Keratinocyte (primary cell): ENCODE data around the gene USH1C. TPM values are rescaled to one million over a fixed set of nuclear protein-coding genes. Genes with fewer than 3 reads are reported as not detected.

ENCODE experiments used
- DNase-seq: peaks from one replicate; pipeline ENCODE4 v3.0.0-alpha.2; 2011; ENCODE audit warnings: low read depth, missing footprints, low spot score
- FAIRE-seq: peaks from 2 replicates; lab custom pipeline; 2011; peaks lifted over from hg19 to GRCh38; lab: Jason Lieb, UNC
- H2AFZ ChIP-seq: 2 replicates; pipeline ENCODE4 v1.6.0; 2012; ENCODE audit warnings: low read length, control low read depth, inconsistent platforms; ENCODE audit not compliant: control insufficient read depth
- H3K27ac ChIP-seq: 2 replicates; pipeline ENCODE4 v1.5.1; 2011; ENCODE audit warnings: low read length; ENCODE audit not compliant: control insufficient read depth, insufficient read depth
- H3K27me3 ChIP-seq: 3 replicates; pipeline ENCODE4 v1.6.0; 2011; ENCODE audit warnings: low read length; ENCODE audit not compliant: control insufficient read depth, insufficient read depth; ENCODE audit errors: extremely low read depth
- H3K36me3 ChIP-seq, 2 experiments: 2 replicates in 1 of 2; 3 replicates in 1 of 2; pipeline ENCODE4 v1.5.1; 2011; ENCODE audit warnings: low read length in 2 of 2, mild to moderate bottlenecking in 1 of 2; ENCODE audit not compliant: control insufficient read depth in 2 of 2, insufficient read depth in 2 of 2; ENCODE audit errors: extremely low read depth in 1 of 2
- H3K4me1 ChIP-seq: 3 replicates; pipeline ENCODE4 v1.5.1; 2011; ENCODE audit warnings: low read length; ENCODE audit not compliant: control insufficient read depth, insufficient read depth; ENCODE audit errors: extremely low read depth
- H3K4me2 ChIP-seq: 3 replicates; pipeline ENCODE4 v1.6.0; 2011; ENCODE audit warnings: low read depth, low read length; ENCODE audit not compliant: control insufficient read depth, insufficient read depth; ENCODE audit errors: extremely low read depth
- H3K4me3 ChIP-seq, 3 experiments: fragments of 200-600 bp in 1 of 3; sonication (generic) in 1 of 3; 2 replicates in 2 of 3; 3 replicates in 1 of 3; pipeline ENCODE4 v1.5.1; 2011 to 2016; ENCODE audit warnings: low read length in 3 of 3, mild to moderate bottlenecking in 3 of 3, control low read depth in 2 of 3, inconsistent platforms in 1 of 3, low read depth in 1 of 3, mixed read lengths in 1 of 3, mixed run types in 1 of 3, moderate library complexity in 1 of 3; ENCODE audit not compliant: control insufficient read depth in 2 of 3, insufficient read depth in 2 of 3; ENCODE audit errors: extremely low read depth in 1 of 3
- H3K79me2 ChIP-seq: 2 replicates; pipeline ENCODE4 v1.6.0; 2012; ENCODE audit warnings: low read length; ENCODE audit not compliant: control insufficient read depth, insufficient read depth
- H3K9ac ChIP-seq: 3 replicates; pipeline ENCODE4 v1.6.0; 2011; ENCODE audit warnings: low read length; ENCODE audit not compliant: control insufficient read depth, insufficient read depth; ENCODE audit errors: extremely low read depth
- H3K9me1 ChIP-seq: 3 replicates; pipeline ENCODE4 v1.6.0; 2011; ENCODE audit warnings: low read length; ENCODE audit not compliant: control insufficient read depth, insufficient read depth; ENCODE audit errors: extremely low read depth
- H3K9me3 ChIP-seq: 2 replicates; pipeline ENCODE4 v1.5.1; 2012; ENCODE audit warnings: low read depth, low read length; ENCODE audit not compliant: control insufficient read depth
- H4K20me1 ChIP-seq: 3 replicates; pipeline ENCODE4 v1.6.0; 2011; ENCODE audit warnings: low read length; ENCODE audit not compliant: control insufficient read depth, insufficient read depth; ENCODE audit errors: extremely low read depth
- EZH2 ChIP-seq: IDR thresholded peaks from one replicate; pipeline ENCODE4 v1.6.1; 2012; ENCODE audit warnings: inconsistent platforms, mild to moderate bottlenecking, low read length, moderate library complexity
- dilution Hi-C: fragments of 300-500 bp; cut with MboI; formaldehyde crosslinking; loops from one replicate; pipeline ENCODE4 v1.7.0; 2020; ENCODE audit warnings: low sequenced_read_pairs; ENCODE audit not compliant: extremely low pct_ligation_motif_present
- polyA plus RNA-seq, 5 experiments: library from polyadenylated mRNA; depleted of rRNA in 3 of 5; stranded (reverse) in 3 of 5; stranded (forward) in 1 of 5; unstranded in 1 of 5; fragments of >200 nt; gene quantifications; 1 replicate in 1 of 5; 2 replicates in 3 of 5; 3 replicates in 1 of 5; pipeline versions ENCODE4 v1.2.1 to v1.2.3, GENCODE V29; 2011 to 2012; ENCODE audit warnings: missing spikeins in 2 of 5, low read depth in 1 of 5, low replicate concordance in 1 of 5
- TF ChIP-seq, protein P1 (sequence below), 3 experiments: IDR thresholded peaks in 1 of 3; conservative IDR thresholded peaks in 1 of 3; optimal IDR thresholded peaks in 1 of 3; 2 replicates in 2 of 3; 3 replicates in 1 of 3; pipeline versions ENCODE3 to v1.5.1; 2011; ENCODE audit warnings: low read length in 3 of 3, mild to moderate bottlenecking in 3 of 3, moderate library complexity in 2 of 3, control low read depth in 1 of 3, inconsistent platforms in 1 of 3; ENCODE audit not compliant: insufficient read depth in 2 of 3; ENCODE audit errors: extremely low read depth in 1 of 3

Gene USH1C
- polyA plus RNA-seq, 1 donor (not counting 4 experiments of a cell fraction or from before 2014, with no cell fraction given): not detected

DNA sequence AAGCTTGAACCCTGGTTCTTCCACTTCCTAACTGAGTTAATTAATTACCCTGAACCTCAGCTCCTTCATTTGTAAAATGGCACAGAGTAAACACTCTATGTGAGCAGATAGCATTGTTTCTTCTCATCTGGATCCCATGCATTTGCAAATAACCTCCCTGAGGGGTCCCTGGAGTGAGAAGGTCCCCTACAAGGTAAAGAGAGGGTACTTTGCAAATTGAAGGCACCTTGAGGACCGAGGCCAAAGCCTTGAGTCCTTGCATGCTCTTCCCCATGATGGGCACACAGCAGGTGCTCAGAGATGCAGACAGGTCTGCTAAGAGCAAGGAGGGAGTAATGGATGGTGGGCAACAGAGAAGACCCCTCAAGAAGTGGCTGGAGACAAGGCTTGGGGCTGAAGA lies 36.1 kb upstream of the USH1C start:
- H2AFZ ChIP-seq: no peak overlapping the region
- no peaks in the 10 kb centered on the region for H3K4me1 ChIP-seq
- dilution Hi-C loops: no loop called here
- H3K36me3 ChIP-seq: no peaks in the 10 kb centered on the region
- H3K79me2 ChIP-seq: no peaks in the 10 kb centered on the region
- peaks cover 5% of the 10 kb centered on the region for H3K27me3 ChIP-seq
- no peaks in the 10 kb centered on the region for H3K9me3 ChIP-seq
- H3K4me3 ChIP-seq: no peak overlapping the region
- H3K27ac ChIP-seq: no peak overlapping the region
- H3K9ac ChIP-seq: no peak overlapping the region
- no peak for DNase-seq
- no peak for FAIRE-seq
- no peaks in the 10 kb centered on the region for H4K20me1 ChIP-seq
- no peak overlapping the region for H3K4me2 ChIP-seq
- no peaks in the 10 kb centered on the region for H3K9me1 ChIP-seq
- TF ChIP-seq, protein P1, sequence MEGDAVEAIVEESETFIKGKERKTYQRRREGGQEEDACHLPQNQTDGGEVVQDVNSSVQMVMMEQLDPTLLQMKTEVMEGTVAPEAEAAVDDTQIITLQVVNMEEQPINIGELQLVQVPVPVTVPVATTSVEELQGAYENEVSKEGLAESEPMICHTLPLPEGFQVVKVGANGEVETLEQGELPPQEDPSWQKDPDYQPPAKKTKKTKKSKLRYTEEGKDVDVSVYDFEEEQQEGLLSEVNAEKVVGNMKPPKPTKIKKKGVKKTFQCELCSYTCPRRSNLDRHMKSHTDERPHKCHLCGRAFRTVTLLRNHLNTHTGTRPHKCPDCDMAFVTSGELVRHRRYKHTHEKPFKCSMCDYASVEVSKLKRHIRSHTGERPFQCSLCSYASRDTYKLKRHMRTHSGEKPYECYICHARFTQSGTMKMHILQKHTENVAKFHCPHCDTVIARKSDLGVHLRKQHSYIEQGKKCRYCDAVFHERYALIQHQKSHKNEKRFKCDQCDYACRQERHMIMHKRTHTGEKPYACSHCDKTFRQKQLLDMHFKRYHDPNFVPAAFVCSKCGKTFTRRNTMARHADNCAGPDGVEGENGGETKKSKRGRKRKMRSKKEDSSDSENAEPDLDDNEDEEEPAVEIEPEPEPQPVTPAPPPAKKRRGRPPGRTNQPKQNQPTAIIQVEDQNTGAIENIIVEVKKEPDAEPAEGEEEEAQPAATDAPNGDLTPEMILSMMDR (optimal IDR thresholded peaks at IDR 0.05 in 1 of 3, IDR thresholded peaks at IDR 0.05 in 1 of 3, conservative IDR thresholded peaks at IDR 0.05 in 1 of 3; ENCODE audit: extremely low read depth in 1 of 3, insufficient read depth in 2 of 3, low read length in 3 of 3): no peak
- TF ChIP-seq EZH2: no peak

DNA sequence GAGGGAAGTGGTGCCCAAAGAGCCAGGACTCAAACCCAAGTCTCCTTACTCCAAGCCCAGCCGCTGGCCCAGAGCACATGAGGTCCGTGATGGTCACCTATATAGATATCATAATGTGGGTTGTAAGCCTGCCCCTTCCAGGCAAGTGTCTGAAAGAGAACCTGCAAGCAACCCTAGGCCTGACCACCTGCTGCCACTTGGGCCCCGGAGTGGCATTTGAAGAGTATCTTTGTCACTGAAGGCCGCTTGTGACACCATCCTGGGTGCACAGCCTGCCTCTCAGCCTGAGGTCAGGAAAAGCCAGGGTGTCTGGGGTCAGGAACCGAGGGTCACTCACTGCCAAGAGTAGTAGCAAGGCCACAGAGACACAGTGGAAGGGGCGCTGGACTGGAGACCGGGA lies 35.2 kb upstream of the USH1C start:
- H3K9me3 ChIP-seq: no peaks in the 10 kb centered on the region
- no peak overlapping the region for H3K9ac ChIP-seq
- no peak for DNase-seq
- no peaks in the 10 kb centered on the region for H3K36me3 ChIP-seq
- H2AFZ ChIP-seq: no peak overlapping the region
- H3K9me1 ChIP-seq: no peaks in the 10 kb centered on the region
- no peak overlapping the region for H3K4me2 ChIP-seq
- H3K79me2 ChIP-seq: no peaks in the 10 kb centered on the region
- H3K4me3 ChIP-seq: no peak overlapping the region
- dilution Hi-C loops: no loop called here
- no peak for FAIRE-seq
- no peaks in the 10 kb centered on the region for H4K20me1 ChIP-seq
- no peak for TF ChIP-seq EZH2
- TF ChIP-seq, protein P1 (optimal IDR thresholded peaks at IDR 0.05 in 1 of 3, IDR thresholded peaks at IDR 0.05 in 1 of 3, conservative IDR thresholded peaks at IDR 0.05 in 1 of 3; ENCODE audit: extremely low read depth in 1 of 3, insufficient read depth in 2 of 3, low read length in 3 of 3): no peak
- no peak overlapping the region for H3K27ac ChIP-seq
- no peaks in the 10 kb centered on the region for H3K4me1 ChIP-seq
- peaks cover 5% of the 10 kb centered on the region for H3K27me3 ChIP-seq
